Fibroblast of pulmonary artery (primary cell): ENCODE results near the gene GRIN2A.

ENCODE experiments used
- DNase-seq: peaks from one replicate; pipeline ENCODE4 v3.0.0-alpha.2; 2010; ENCODE audit warnings: low read depth
- H3K4me3 ChIP-seq: replicated peaks from 2 replicates; pipeline ENCODE4 v1.5.1; 2011; ENCODE audit warnings: low read depth, mild to moderate bottlenecking, control low read depth, low read length, moderate library complexity
- CTCF ChIP-seq: IDR thresholded peaks from 2 replicates; pipeline ENCODE4 v1.5.1; 2011; ENCODE audit warnings: mild to moderate bottlenecking, control low read depth, low read length, inconsistent platforms; ENCODE audit errors: missing control alignments

Gene GRIN2A

GRCh38 chr16:9943121-9943520 is 239.1 kb downstream of the GRIN2A start:
- H3K4me3 ChIP-seq: no peak overlapping the region
- no peak for TF ChIP-seq CTCF
- DNase-seq: no peak

- H3K4me3 ChIP-seq: no peak overlapping the region
- DNase-seq: no peak
- no peak for TF ChIP-seq CTCF
Observed at GRCh38 chr16:9941245-9941644, 241.0 kb downstream of the GRIN2A start.

DNA sequence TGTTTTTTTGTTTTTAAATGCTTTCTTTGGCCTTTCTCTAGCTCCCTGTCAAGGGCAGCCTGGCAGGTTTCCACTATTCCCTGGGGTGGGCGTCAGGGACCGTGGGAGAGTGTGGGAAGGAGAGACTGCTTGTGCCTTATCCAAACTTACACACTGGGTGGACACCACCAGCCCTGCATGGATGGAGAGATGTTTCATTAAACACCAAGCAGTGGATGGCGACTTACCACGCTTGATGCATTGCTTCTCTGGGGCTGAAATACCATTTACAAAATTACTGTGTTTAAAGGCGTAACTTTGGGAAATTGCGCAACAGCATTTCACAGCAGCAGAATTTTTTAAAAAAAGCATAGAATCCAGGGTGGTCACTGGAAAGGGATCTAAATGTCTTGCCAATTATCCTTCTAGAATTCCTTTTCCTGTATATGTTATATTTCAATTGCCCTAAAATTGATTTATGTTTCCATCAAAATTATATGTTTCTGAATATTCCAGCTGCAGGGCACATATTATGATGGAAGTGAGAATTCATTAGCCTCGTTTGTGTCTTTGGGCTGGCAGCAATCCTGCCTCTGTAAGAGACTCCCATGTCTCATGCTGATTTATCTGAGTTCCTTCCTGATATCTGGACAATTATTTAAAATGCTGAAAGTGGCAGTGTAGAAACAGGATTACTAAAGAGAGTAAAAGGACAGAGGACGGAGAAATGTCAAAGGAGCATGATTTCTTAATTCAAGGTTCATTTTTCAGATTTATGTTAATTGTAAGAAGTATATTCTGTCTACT is 247.3 kb downstream of the GRIN2A start:
- TF ChIP-seq CTCF: no peak
- no peak overlapping the region for H3K4me3 ChIP-seq
- DNase-seq: no peak

- no peak for TF ChIP-seq CTCF
- no peak for DNase-seq
- H3K4me3 ChIP-seq: no peak overlapping the region
Observed at GRCh38 chr16:9932919-9933653, 249.1 kb downstream of the GRIN2A start.

GRCh38 chr16:9932000-9932399 is 250.2 kb downstream of the GRIN2A start:
- DNase-seq: no peak
- H3K4me3 ChIP-seq: no peak overlapping the region
- no peak for TF ChIP-seq CTCF

DNA sequence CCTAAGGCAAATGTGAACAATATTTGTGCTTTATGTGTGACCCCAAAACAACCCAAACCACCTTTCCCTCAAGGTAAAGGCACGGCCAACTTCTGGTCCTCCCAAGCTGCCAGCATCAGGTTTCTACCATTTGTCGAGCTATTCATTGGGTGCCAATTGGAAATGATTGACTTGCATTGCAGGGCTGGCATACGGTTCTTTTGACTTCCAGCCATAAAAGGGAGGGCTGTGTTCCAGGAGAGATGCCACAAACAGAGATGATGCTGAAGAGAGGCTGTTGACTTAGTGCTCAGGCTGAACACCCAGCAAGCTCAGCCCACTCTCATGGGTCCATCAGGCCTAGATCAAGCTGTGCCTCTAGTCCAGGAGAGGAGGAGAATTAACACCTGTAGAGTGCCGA is 252.4 kb downstream of the GRIN2A start:
- no peak overlapping the region for H3K4me3 ChIP-seq
- TF ChIP-seq CTCF: no peak
- DNase-seq: no peak

DNA sequence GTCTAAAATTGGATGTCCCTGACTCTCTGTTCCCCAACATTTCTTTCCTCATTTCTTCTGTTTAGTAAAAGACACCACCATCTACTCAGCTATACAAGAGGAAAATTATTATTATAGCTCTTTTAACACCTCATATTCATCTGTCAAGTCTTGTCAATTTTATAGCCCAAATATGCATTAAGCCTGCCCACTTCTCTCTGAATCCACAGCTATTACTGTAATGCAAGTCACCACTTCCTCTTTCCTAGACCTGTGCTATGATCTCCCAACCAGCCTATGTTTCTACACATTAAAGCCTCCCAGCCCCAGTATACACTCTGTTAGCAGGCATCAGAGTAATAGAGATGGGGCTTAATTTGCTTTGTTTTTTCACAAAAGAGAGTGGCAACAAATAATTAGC is 252.9 kb downstream of the GRIN2A start:
- DNase-seq: no peak

More for the DNA sequence above, 252.9 kb downstream of the GRIN2A start:
- no peak overlapping the region for H3K4me3 ChIP-seq
- no peak for TF ChIP-seq CTCF
